ENCODE measurements around the gene GRB7.

The GRB7 gene

GRCh38 chr17:39781031-39781860, 43.5 kb downstream of the GRB7 start:
- Histone ChIP-seq H3K27me3 (ENCODE audit: control insufficient read depth, insufficient read depth, low read length) (no peaks in the 10 kb centered on the region; the same call in 1 of the 2 replicates), H3K9me3 (ENCODE audit: control insufficient read depth, insufficient read depth, low read length) (no peaks in the 10 kb centered on the region), H3K27ac (ENCODE audit: low read depth, low read length) (no peak overlapping the region), H3K36me3 (ENCODE audit: control insufficient read depth, insufficient read depth, low read length) (no peaks in the 10 kb centered on the region), H3K4me3 (ENCODE audit: low read depth, low read length) (no peak overlapping the region), H3K4me1 (ENCODE audit: control insufficient read depth, insufficient read depth, low read length) (0 out of 2 replicates have a peak, but pooled peaks cover 2% of the 10 kb centered on the region), H3K9ac (ENCODE audit: low read depth, low read length) (no peak overlapping the region)

GRCh38 chr17:39781861-39782213, 44.1 kb downstream of the GRB7 start:
- Histone ChIP-seq H3K36me3 (ENCODE audit: control insufficient read depth, insufficient read depth, low read length) (no peaks in the 10 kb centered on the region), H3K27ac (ENCODE audit: low read depth, low read length) (no peak overlapping the region)

GRCh38 chr17:39782481-39782880, 44.7 kb downstream of the GRB7 start:
- Histone ChIP-seq H3K27me3 (ENCODE audit: control insufficient read depth, insufficient read depth, low read length) (no peaks in the 10 kb centered on the region; the same call in 1 of the 2 replicates), H3K9ac (ENCODE audit: low read depth, low read length) (no peak overlapping the region), H3K4me1 (ENCODE audit: control insufficient read depth, insufficient read depth, low read length) (0 out of 2 replicates have a peak, but pooled peaks cover 2% of the 10 kb centered on the region), H3K36me3 (ENCODE audit: control insufficient read depth, insufficient read depth, low read length) (no peaks in the 10 kb centered on the region), H3K27ac (ENCODE audit: low read depth, low read length) (no peak overlapping the region), H3K9me3 (ENCODE audit: control insufficient read depth, insufficient read depth, low read length) (no peaks in the 10 kb centered on the region), H3K4me3 (ENCODE audit: low read depth, low read length) (no peak overlapping the region)

More at GRCh38 chr17:39781861-39782213, 44.1 kb downstream of the GRB7 start:
- Histone ChIP-seq H3K9me3 (ENCODE audit: control insufficient read depth, insufficient read depth, low read length) (no peaks in the 10 kb centered on the region), H3K4me1 (ENCODE audit: control insufficient read depth, insufficient read depth, low read length) (0 out of 2 replicates have a peak, but pooled peaks cover 2% of the 10 kb centered on the region), H3K4me3 (ENCODE audit: low read depth, low read length) (no peak overlapping the region), H3K9ac (ENCODE audit: low read depth, low read length) (no peak overlapping the region), H3K27me3 (ENCODE audit: control insufficient read depth, insufficient read depth, low read length) (no peaks in the 10 kb centered on the region; the same call in 1 of the 2 replicates)

- H3K4me3 ChIP-seq (ENCODE audit: low read depth, low read length) = no peak overlapping the region
- 0 out of 2 replicates have a peak, but pooled peaks cover 2% of the 10 kb centered on the region for H3K4me1 ChIP-seq (ENCODE audit: control insufficient read depth, insufficient read depth, low read length)
These were observed 45.2 kb downstream of the GRB7 start for GRCh38 chr17:39782980-39783379.

GRCh38 chr17:39787041-39787440, 49.3 kb downstream of the GRB7 start:
- Histone ChIP-seq H3K27me3 (ENCODE audit: control insufficient read depth, insufficient read depth, low read length) (no peaks in the 10 kb centered on the region), H3K36me3 (ENCODE audit: control insufficient read depth, insufficient read depth, low read length) (no peaks in the 10 kb centered on the region), H3K27ac (ENCODE audit: low read depth, low read length) (no peak overlapping the region), H3K4me3 (ENCODE audit: low read depth, low read length) (no peak overlapping the region), H3K4me1 (ENCODE audit: control insufficient read depth, insufficient read depth, low read length) (no peaks in the 10 kb centered on the region), H3K9ac (ENCODE audit: low read depth, low read length) (no peak overlapping the region), H3K9me3 (ENCODE audit: control insufficient read depth, insufficient read depth, low read length) (no peaks in the 10 kb centered on the region)

More at GRCh38 chr17:39782980-39783379, 45.2 kb downstream of the GRB7 start:
- H3K36me3 ChIP-seq (ENCODE audit: control insufficient read depth, insufficient read depth, low read length) = no peaks in the 10 kb centered on the region
- no peak overlapping the region for H3K27ac ChIP-seq (ENCODE audit: low read depth, low read length)
- no peak overlapping the region for H3K9ac ChIP-seq (ENCODE audit: low read depth, low read length)
- H3K9me3 ChIP-seq (ENCODE audit: control insufficient read depth, insufficient read depth, low read length) = no peaks in the 10 kb centered on the region
- no peaks in the 10 kb centered on the region; the same call in 1 of the 2 replicates for H3K27me3 ChIP-seq (ENCODE audit: control insufficient read depth, insufficient read depth, low read length)

GRCh38 chr17:39787743-39788484, 50.2 kb downstream of the GRB7 start:
- H3K27me3 ChIP-seq (ENCODE audit: control insufficient read depth, insufficient read depth, low read length) = no peaks in the 10 kb centered on the region
- no peaks in the 10 kb centered on the region for H3K36me3 ChIP-seq (ENCODE audit: control insufficient read depth, insufficient read depth, low read length)
- H3K4me3 ChIP-seq (ENCODE audit: low read depth, low read length) = no peak overlapping the region
- H3K27ac ChIP-seq (ENCODE audit: low read depth, low read length) = no peak overlapping the region
- H3K4me1 ChIP-seq (ENCODE audit: control insufficient read depth, insufficient read depth, low read length) = no peaks in the 10 kb centered on the region
- no peaks in the 10 kb centered on the region for H3K9me3 ChIP-seq (ENCODE audit: control insufficient read depth, insufficient read depth, low read length)
- H3K9ac ChIP-seq (ENCODE audit: low read depth, low read length) = no peak overlapping the region

GRCh38 chr17:39791111-39791992, 53.6 kb downstream of the GRB7 start:
- Histone ChIP-seq H3K36me3 (ENCODE audit: control insufficient read depth, insufficient read depth, low read length) (no peaks in the 10 kb centered on the region), H3K9me3 (ENCODE audit: control insufficient read depth, insufficient read depth, low read length) (no peaks in the 10 kb centered on the region), H3K9ac (ENCODE audit: low read depth, low read length) (no peak overlapping the region), H3K27me3 (ENCODE audit: control insufficient read depth, insufficient read depth, low read length) (no peaks in the 10 kb centered on the region), H3K27ac (ENCODE audit: low read depth, low read length) (no peak overlapping the region), H3K4me1 (ENCODE audit: control insufficient read depth, insufficient read depth, low read length) (no peaks in the 10 kb centered on the region), H3K4me3 (ENCODE audit: low read depth, low read length) (no peak overlapping the region)

GRCh38 chr17:39792526-39793221, 54.9 kb downstream of the GRB7 start:
- Histone ChIP-seq H3K27ac (ENCODE audit: low read depth, low read length) (no peak overlapping the region), H3K9me3 (ENCODE audit: control insufficient read depth, insufficient read depth, low read length) (no peaks in the 10 kb centered on the region), H3K4me1 (ENCODE audit: control insufficient read depth, insufficient read depth, low read length) (no peaks in the 10 kb centered on the region), H3K27me3 (ENCODE audit: control insufficient read depth, insufficient read depth, low read length) (no peaks in the 10 kb centered on the region), H3K4me3 (ENCODE audit: low read depth, low read length) (no peak overlapping the region), H3K36me3 (ENCODE audit: control insufficient read depth, insufficient read depth, low read length) (no peaks in the 10 kb centered on the region), H3K9ac (ENCODE audit: low read depth, low read length) (no peak overlapping the region)

GRCh38 chr17:39793301-39793872, 55.6 kb downstream of the GRB7 start:
- no peaks in the 10 kb centered on the region for H3K4me1 ChIP-seq (ENCODE audit: control insufficient read depth, insufficient read depth, low read length)
- no peaks in the 10 kb centered on the region for H3K27me3 ChIP-seq (ENCODE audit: control insufficient read depth, insufficient read depth, low read length)
- H3K36me3 ChIP-seq (ENCODE audit: control insufficient read depth, insufficient read depth, low read length) = no peaks in the 10 kb centered on the region
- H3K4me3 ChIP-seq (ENCODE audit: low read depth, low read length) = no peak overlapping the region
- H3K9me3 ChIP-seq (ENCODE audit: control insufficient read depth, insufficient read depth, low read length) = no peaks in the 10 kb centered on the region
- no peak overlapping the region for H3K27ac ChIP-seq (ENCODE audit: low read depth, low read length)
- H3K9ac ChIP-seq (ENCODE audit: low read depth, low read length) = no peak overlapping the region

All from HUES48 (cell line).